K562 (cell line): ENCODE data around the gene ETHE1. TPM values are rescaled to one million over a fixed set of nuclear protein-coding genes. Genes with fewer than 3 reads are reported as not detected.

ENCODE experiments used
- ATAC-seq: fragments of 200-7000 bp; cut with Tn5 transposase; 3 replicates; pipeline ENCODE4 v1.9.1; 2020; ENCODE audit warnings: moderate library complexity
- BruUV-seq: library from RNA; stranded (reverse); fragments of 400-500 nt; replicated peaks from 2 replicates; lab custom pipeline; 2021; lab: Mats Ljungman, UMichigan
- CTCF ChIA-PET: fragments of 300-600 bp; formaldehyde crosslinking; extraction: SDS; loops from one replicate; lab custom pipeline; 2021; ENCODE audit warnings: low intra/inter-chr PET ratio; lab: Yijun Ruan, JAX
- POLR2A ChIA-PET: fragments of 300-600, 350-650 bp; sonication (Branson Sonifier 250); formaldehyde crosslinking; extraction: SDS; loops from one replicate; lab custom pipeline; 2021; ENCODE audit warnings: antibody characterized with exemption, inconsistent platforms; lab: Yijun Ruan, JAX
- DNase-seq, 4 experiments: peaks; one replicate each; pipeline versions ENCODE4 v3.0.0 to v3.0.0-alpha.2; 2011 to 2018; ENCODE audit warnings: low spot score in 3 of 4, mixed read lengths in 3 of 4; ENCODE audit errors: extremely low read depth in 1 of 4
- FAIRE-seq: peaks from 2 replicates; lab custom pipeline; 2011; peaks lifted over from hg19 to GRCh38; lab: Jason Lieb, UNC
- H2AFZ ChIP-seq: 2 replicates; pipeline ENCODE4 v1.6.0; 2011; ENCODE audit warnings: low read depth, low read length, control low read depth, inconsistent platforms
- H3K27ac ChIP-seq: fragments of 200-600 bp; 3 replicates; pipeline ENCODE4 v1.8.0; 2011; ENCODE audit warnings: low read depth, mild to moderate bottlenecking, control low read depth, inconsistent platforms, low read length, moderate library complexity, mixed read lengths; ENCODE audit errors: extremely low read depth
- H3K27me3 ChIP-seq, 2 experiments: fragments of 300-600 bp in 1 of 2; 2 replicates in 1 of 2; 3 replicates in 1 of 2; pipeline versions ENCODE4 v1.6.0 to v1.8.0; 2011; ENCODE audit warnings: inconsistent platforms in 2 of 2, low read length in 2 of 2, mild to moderate bottlenecking in 1 of 2, mixed read lengths in 1 of 2, moderate library complexity in 1 of 2; ENCODE audit not compliant: control insufficient read depth in 2 of 2, insufficient read depth in 2 of 2
- H3K36me3 ChIP-seq: fragments of 300-600 bp; 3 replicates; pipeline ENCODE4 v1.8.0; 2011; ENCODE audit warnings: mild to moderate bottlenecking, low read length, inconsistent platforms; ENCODE audit not compliant: control insufficient read depth, insufficient read depth
- H3K4me1 ChIP-seq, 2 experiments: fragments of 200-600 bp in 1 of 2; replicated peaks in 1 of 2; 2 replicates in 1 of 2; 3 replicates in 1 of 2; pipeline versions ENCODE4 v1.5.1 to v1.8.0; 2011; ENCODE audit warnings: inconsistent platforms in 2 of 2, low read length in 2 of 2, mild to moderate bottlenecking in 1 of 2, mixed read lengths in 1 of 2, moderate library complexity in 1 of 2; ENCODE audit not compliant: control insufficient read depth in 2 of 2, insufficient read depth in 2 of 2
- H3K4me2 ChIP-seq: 2 replicates; pipeline ENCODE4 v1.6.1; 2011; ENCODE audit warnings: low read length, control low read depth, inconsistent platforms, mixed read lengths; ENCODE audit not compliant: insufficient read depth
- H3K4me3 ChIP-seq: fragments of 200-600 bp; sonication (generic), shearing (Covaris generic); 2 replicates; pipeline ENCODE4 v1.5.1; 2016; ENCODE audit warnings: control low read depth, inconsistent platforms
- H3K79me2 ChIP-seq: fragments of 200-600 bp; 3 replicates; pipeline ENCODE4 v1.8.0; 2011; ENCODE audit warnings: low read length, inconsistent platforms; ENCODE audit not compliant: control insufficient read depth, insufficient read depth
- H3K9ac ChIP-seq, 2 experiments: 2 replicates each; pipeline versions ENCODE4 v1.6.0 to v1.6.1; 2011; ENCODE audit warnings: low read depth in 2 of 2, low read length in 2 of 2, control low read depth in 1 of 2, inconsistent platforms in 1 of 2, mild to moderate bottlenecking in 1 of 2, mixed read lengths in 1 of 2; ENCODE audit not compliant: insufficient read depth in 1 of 2
- H3K9me1 ChIP-seq: one replicate; pipeline ENCODE4 v1.6.0; 2011; ENCODE audit warnings: inconsistent platforms, mild to moderate bottlenecking, low read length, moderate library complexity; ENCODE audit not compliant: control insufficient read depth, insufficient read depth
- H3K9me3 ChIP-seq: replicated peaks from 2 replicates; pipeline ENCODE4 v1.5.1; 2011; ENCODE audit warnings: low read depth, low read length, inconsistent platforms; ENCODE audit not compliant: control insufficient read depth, insufficient read depth
- H4K20me1 ChIP-seq: replicated peaks from 2 replicates; pipeline ENCODE4 v1.6.1; 2011; ENCODE audit warnings: low read length, inconsistent platforms, mixed read lengths; ENCODE audit not compliant: control insufficient read depth, insufficient read depth
- CBX2 ChIP-seq: fragments of 200-600 bp; sonication (generic); IDR thresholded peaks from one replicate; pipeline ENCODE4 v1.6.1; 2012; ENCODE audit warnings: mild to moderate bottlenecking, low read length, inconsistent platforms; ENCODE audit not compliant: insufficient read depth, poor library complexity, severe bottlenecking
- FOSL1 ChIP-seq: fragments of 200-800 bp; sonication (Bioruptor generic); conservative IDR thresholded peaks from 2 replicates; pipeline ENCODE4 v1.6.1; 2016; ENCODE audit warnings: missing genetic modification characterization, missing compliant biosample characterization
- GABPB1 ChIP-seq: sonication (generic); formaldehyde crosslinking; IDR thresholded peaks from 2 replicates; pipeline ENCODE4 v1.8.0; 2022; ENCODE audit warnings: mild to moderate bottlenecking, missing genetic modification reagents
- KDM4B ChIP-seq, 2 experiments: fragments of 450-650 bp in 1 of 2; sonication (generic) in 1 of 2; IDR thresholded peaks; 2 replicates each; pipeline ENCODE4 v1.6.1; 2016 to 2017; ENCODE audit warnings: borderline replicate concordance in 2 of 2, antibody characterized with exemption in 1 of 2, low read depth in 1 of 2, mild to moderate bottlenecking in 1 of 2
- MTA3 ChIP-seq: fragments of 450-650 bp; formaldehyde crosslinking; IDR thresholded peaks from 2 replicates; pipeline ENCODE4 v1.6.1; 2017; ENCODE audit warnings: mild to moderate bottlenecking, borderline replicate concordance
- NFRKB ChIP-seq: fragments of 450-650 bp; IDR thresholded peaks from 2 replicates; pipeline ENCODE4 v1.6.1; 2016; ENCODE audit warnings: low read depth
- NR2C2 ChIP-seq, 2 experiments: fragments of 200-800 bp in 1 of 2; sonication (Bioruptor generic) in 1 of 2; sonication (generic) in 1 of 2; formaldehyde crosslinking in 1 of 2; IDR thresholded peaks; 2 replicates each; pipeline versions ENCODE4 v1.6.1 to v1.8.0; 2016 to 2022; ENCODE audit warnings: mild to moderate bottlenecking in 1 of 2, missing compliant biosample characterization in 1 of 2, missing genetic modification characterization in 1 of 2, missing genetic modification reagents in 1 of 2
- PURB ChIP-seq: sonication (generic); formaldehyde crosslinking; IDR thresholded peaks from 2 replicates; pipeline ENCODE4 v1.9.0; 2021; ENCODE audit warnings: low read depth, mild to moderate bottlenecking, missing genetic modification reagents
- RNF2 ChIP-seq: sonication (generic); IDR thresholded peaks from 2 replicates; pipeline ENCODE4 v1.6.1; 2016
- ZBTB7A ChIP-seq: IDR thresholded peaks from 2 replicates; pipeline ENCODE4 v1.6.1; 2011; ENCODE audit warnings: low read depth, mild to moderate bottlenecking, low read length, moderate library complexity, borderline replicate concordance; ENCODE audit not compliant: control insufficient read depth
- WGBS: fragments of 100-300 bp; shearing (Covaris generic); methylation state at CpG from one replicate; pipeline ENCODE4 v1.1.6; 2016; ENCODE audit warnings: low coverage, mixed read lengths; ENCODE audit not compliant: insufficient coverage; ENCODE audit errors: missing lambda C conversion rate; 5-methylcytosine and 5-hydroxymethylcytosine counted together
- in situ Hi-C: fragments of 300-500 bp; cut with MboI; formaldehyde crosslinking; loops from 4 replicates; pipeline ENCODE4 v1.15.0; 2018; ENCODE audit warnings: inconsistent platforms, mixed read lengths
- intact Hi-C: fragments of 100-400 bp; cut with micrococcal nuclease; formaldehyde crosslinking; loops from 2 replicates; pipeline ENCODE4 v1.14.2; 2022
- polyA plus RNA-seq, 8 experiments: library from polyadenylated mRNA; depleted of rRNA in 4 of 8; stranded (reverse) in 5 of 8; unstranded in 3 of 8; fragments of >200 nt; fragmentation: Nextera tagmentation in 2 of 8; fragmentation: Illumina TruSeq in 1 of 8; extraction: Ambion mirVana in 2 of 8; extraction: Trizol in 1 of 8; gene quantifications; 2 replicates each; pipeline versions ENCODE4 v1.2.1 to v1.2.3, GENCODE V29; 2011 to 2014; ENCODE audit warnings: inconsistent platforms in 1 of 8, missing spikeins in 1 of 8
- total RNA-seq, 7 experiments: library from RNA; depleted of rRNA in 6 of 7; stranded (reverse); fragments of >200 nt in 6 of 7; fragmentation: Illumina TruSeq in 2 of 7; extraction: Trizol in 2 of 7; gene quantifications; 2 replicates each; pipeline versions ENCODE4 v1.2.1 to v1.2.3, GENCODE V29; 2011 to 2021; ENCODE audit warnings: low replicate concordance in 1 of 7
- TF ChIP-seq, protein P1 (sequence below), 2 experiments: fragments of 450-650 bp in 1 of 2; sonication (generic) in 1 of 2; formaldehyde crosslinking in 1 of 2; IDR thresholded peaks; 2 replicates each; pipeline versions ENCODE4 v1.7.1 to v1.9.0; 2016 to 2022; ENCODE audit warnings: inconsistent platforms in 1 of 2, mild to moderate bottlenecking in 1 of 2, missing genetic modification reagents in 1 of 2

The ETHE1 gene
- total and polyA plus RNA-seq, 9 of the 15 experiments (the other 6 are each of a cell fraction or from before 2014, with no cell fraction given): 2.9 to 21.0 (median 10.2) TPM

DNA sequence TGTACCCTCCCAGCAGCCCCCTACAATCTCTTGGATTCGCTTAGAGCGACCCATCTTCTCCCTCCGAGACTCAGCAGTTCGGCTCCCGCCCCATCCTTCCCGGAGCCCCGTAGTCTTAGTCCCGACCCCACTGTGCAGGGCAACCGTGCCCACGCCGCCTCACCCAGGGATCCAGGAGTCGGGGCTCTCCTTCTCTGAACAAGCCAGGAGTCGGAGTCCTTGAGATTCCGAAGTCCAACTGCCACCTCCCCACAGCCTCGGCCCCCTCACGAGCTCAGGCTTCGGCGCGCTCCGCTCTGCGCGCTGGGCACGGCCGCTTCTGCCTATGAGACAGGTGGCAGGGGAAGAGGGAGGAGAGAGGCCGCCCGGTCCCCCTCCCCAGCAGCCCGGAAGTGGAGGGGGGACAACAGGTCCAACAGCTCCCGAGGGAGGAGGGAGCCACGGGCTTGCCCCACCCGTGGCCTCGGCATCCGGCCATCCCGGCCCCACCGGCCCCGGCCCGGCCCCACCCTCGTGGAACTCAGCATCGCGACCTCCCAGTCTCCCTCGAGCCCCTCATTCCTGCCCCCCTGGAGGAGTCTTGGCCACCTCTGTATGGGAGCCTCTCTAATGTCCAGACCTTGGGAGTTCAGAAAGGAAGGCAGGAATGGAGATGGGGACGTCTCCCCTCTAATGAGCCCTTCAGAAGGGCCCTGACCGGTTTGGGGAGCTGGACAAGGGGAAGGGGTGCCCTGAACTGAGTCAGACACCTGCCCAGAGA is 22.4 kb downstream of the ETHE1 start, which contains the start of gene PHLDB3:
TSS of gene PHLDB3 (minus strand) at position 321 of the 760 bp plus-strand sequence. CDS start 628 bp downstream, outside the sequence.
- DNase-seq (peak in 3 of 4 experiments; percentile 27 to 52 (median 49)), FAIRE-seq (no peak), ATAC-seq (peak; percentile 53)
- 0 out of 3 replicates have a peak, but pooled peaks cover 2% of the 10 kb centered on the region for H3K36me3 ChIP-seq
- no peaks in the 10 kb centered on the region for H4K20me1 ChIP-seq
- H3K4me1 ChIP-seq: peaks cover 21 to 33% of the 10 kb centered on the region in 2 experiments
- peak within 1 kb of the TSS; percentile 87 for H3K4me2 ChIP-seq
- intact Hi-C loops: loop anchor here (5.0 kb wide), 2 partner anchors 42 to 57 kb away; no protein-coding TSS in a partner anchor
- H3K4me3 ChIP-seq: peak within 1 kb of the TSS; percentile 70
- no peaks in the 10 kb centered on the region for H3K9me3 ChIP-seq
- peak within 1 kb of the TSS; percentile 77 to 96 for H3K9ac ChIP-seq
- H3K9me1 ChIP-seq: no peaks in the 10 kb centered on the region
- H3K79me2 ChIP-seq: no peaks in the 10 kb centered on the region
- POLR2A ChIA-PET: interaction anchor here (0.6 to 1.2 kb wide), 6 partner anchors 8 to 1742 kb away, joined by 3 to 4 read pairs (median 3); no protein-coding TSS in a partner anchor
- H3K27ac ChIP-seq: peak within 1 kb of the TSS; percentile 65
- H2AFZ ChIP-seq: peak within 1 kb of the TSS; percentile 99
- CTCF ChIA-PET: interaction anchor here (0.6 kb wide), 1 partner anchor 64 kb away, joined by 9 read pairs; no protein-coding TSS in a partner anchor
- in situ Hi-C loops: no loop called here
- WGBS: 24% methylated on average over 24 of the region's 42 CpGs
- no peaks in the 10 kb centered on the region for H3K27me3 ChIP-seq
- no TSS peak for BruUV-seq
- TF ChIP-seq PURB: no peak
- TF ChIP-seq NFRKB: 0 out of 2 replicates have a peak, but pooled peaks have one; percentile 9
- no peak for TF ChIP-seq KDM4B (IDR thresholded peaks at IDR 0.05; ENCODE audit: borderline replicate concordance in 2 of 2, low read depth in 1 of 2)
- TF ChIP-seq NR2C2 (CRISPR knock-in tag; IDR thresholded peaks at IDR 0.05): no peak
- TF ChIP-seq NR2C2 (tag; IDR thresholded peaks at IDR 0.05): peak; percentile 89; the same call in 1 of the 2 replicates
- peak; percentile 48; the same call in 1 of the 2 replicates for TF ChIP-seq GABPB1 (CRISPR knock-in tag)
- TF ChIP-seq FOSL1 (tag): no peak
- TF ChIP-seq MTA3: 0 out of 2 replicates have a peak, but pooled peaks have one; percentile 19
- TF ChIP-seq ZBTB7A: peak; percentile 25; the same call in 1 of the 2 replicates
- TF ChIP-seq, protein P1, sequence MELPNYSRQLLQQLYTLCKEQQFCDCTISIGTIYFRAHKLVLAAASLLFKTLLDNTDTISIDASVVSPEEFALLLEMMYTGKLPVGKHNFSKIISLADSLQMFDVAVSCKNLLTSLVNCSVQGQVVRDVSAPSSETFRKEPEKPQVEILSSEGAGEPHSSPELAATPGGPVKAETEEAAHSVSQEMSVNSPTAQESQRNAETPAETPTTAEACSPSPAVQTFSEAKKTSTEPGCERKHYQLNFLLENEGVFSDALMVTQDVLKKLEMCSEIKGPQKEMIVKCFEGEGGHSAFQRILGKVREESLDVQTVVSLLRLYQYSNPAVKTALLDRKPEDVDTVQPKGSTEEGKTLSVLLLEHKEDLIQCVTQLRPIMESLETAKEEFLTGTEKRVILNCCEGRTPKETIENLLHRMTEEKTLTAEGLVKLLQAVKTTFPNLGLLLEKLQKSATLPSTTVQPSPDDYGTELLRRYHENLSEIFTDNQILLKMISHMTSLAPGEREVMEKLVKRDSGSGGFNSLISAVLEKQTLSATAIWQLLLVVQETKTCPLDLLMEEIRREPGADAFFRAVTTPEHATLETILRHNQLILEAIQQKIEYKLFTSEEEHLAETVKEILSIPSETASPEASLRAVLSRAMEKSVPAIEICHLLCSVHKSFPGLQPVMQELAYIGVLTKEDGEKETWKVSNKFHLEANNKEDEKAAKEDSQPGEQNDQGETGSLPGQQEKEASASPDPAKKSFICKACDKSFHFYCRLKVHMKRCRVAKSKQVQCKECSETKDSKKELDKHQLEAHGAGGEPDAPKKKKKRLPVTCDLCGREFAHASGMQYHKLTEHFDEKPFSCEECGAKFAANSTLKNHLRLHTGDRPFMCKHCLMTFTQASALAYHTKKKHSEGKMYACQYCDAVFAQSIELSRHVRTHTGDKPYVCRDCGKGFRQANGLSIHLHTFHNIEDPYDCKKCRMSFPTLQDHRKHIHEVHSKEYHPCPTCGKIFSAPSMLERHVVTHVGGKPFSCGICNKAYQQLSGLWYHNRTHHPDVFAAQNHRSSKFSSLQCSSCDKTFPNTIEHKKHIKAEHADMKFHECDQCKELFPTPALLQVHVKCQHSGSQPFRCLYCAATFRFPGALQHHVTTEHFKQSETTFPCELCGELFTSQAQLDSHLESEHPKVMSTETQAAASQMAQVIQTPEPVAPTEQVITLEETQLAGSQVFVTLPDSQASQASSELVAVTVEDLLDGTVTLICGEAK (IDR thresholded peaks at IDR 0.05): peak; percentile 55
- TF ChIP-seq, protein P1 (CRISPR knock-in tag; IDR thresholded peaks at IDR 0.05): no peak
- TF ChIP-seq CBX2: no peak
- no peak for TF ChIP-seq RNF2
